GM21528 (cell line): ENCODE results near the gene MORN5.

Experiments used
- ATAC-seq: cut with Tn5 transposase; IDR thresholded peaks from one replicate; pipeline ENCODE4 v1.9.1; 2021; ENCODE audit warnings: mild to moderate bottlenecking, moderate library complexity; ENCODE audit not compliant: unreplicated experiment, low FRiP score

MORN5 gene

DNA sequence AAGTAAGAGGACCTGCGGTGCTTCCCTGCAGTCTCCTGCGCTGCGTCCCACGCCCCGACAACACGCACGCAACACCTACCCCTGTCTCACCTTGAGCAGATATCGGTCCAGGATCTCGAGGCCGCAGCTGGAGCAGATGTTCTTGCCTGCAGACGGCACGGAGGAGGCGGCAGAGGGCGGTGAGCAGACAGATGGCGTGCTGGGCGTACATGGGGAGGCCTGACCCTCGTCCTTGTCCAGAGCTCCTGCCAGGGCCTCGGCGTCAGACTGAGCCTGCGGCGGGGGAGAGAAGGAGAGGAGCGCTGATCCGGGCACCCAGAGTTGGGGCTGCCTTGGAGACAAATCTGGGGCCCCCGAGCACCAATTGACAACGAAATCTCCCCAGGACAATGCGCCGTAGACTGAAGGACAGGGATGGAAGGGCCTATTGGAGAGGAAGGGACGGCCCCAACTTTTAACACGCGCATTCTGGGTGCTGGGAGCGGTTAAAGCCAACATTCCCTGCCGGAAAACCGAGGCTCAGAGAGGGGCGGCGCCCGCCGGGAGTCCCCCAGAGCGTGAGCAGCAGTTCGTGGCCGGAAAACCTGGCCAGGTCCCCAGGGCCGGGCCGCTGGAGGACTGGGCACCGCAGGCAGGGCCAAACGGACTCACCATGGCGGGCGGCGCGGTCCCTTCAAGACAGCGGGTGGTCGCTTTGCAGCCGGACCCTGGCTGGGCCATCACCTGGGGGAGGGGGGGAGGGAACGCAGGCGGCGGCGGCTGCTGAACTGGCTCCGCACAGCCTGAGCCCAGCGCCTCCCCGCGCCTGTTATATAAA lies 67.3 kb downstream of the MORN5 start:
- ATAC-seq, result no peak

DNA sequence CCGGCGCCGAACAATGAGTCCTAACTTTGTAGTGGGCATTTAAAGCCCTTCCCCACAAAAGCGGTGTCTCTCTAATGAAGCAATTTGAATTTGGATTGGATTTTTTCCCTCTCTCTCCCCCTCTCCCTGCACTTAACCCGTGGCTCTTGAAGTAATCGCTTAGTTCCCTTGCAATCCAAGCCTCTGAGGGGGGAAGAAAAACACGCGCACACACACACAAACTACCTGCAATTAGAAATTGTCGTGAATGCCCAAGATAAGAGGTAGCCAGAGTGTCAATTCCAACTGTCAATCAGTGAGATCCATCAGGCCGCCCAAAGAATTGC lies 67.8 kb downstream of the MORN5 start:
- ATAC-seq, result no peak

DNA sequence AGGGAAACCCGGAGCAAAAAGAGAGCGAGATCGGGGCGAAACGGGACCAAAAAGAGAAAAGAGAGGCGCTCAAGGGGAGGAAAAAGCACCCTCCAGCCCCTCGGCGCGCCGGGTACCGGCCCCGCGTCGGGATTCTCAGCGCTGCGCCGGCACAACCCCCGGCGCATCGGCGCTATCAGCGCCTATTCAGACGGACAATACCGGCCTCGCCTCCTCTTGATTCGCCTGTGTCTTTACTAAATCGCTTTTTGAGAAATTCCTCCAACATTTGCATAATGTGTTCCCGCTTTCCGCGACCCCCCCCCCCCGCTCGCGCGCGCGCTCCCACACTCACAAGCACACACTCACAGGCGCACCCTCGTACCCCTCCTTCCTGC lies 68.5 kb downstream of the MORN5 start:
- no peak for ATAC-seq

DNA sequence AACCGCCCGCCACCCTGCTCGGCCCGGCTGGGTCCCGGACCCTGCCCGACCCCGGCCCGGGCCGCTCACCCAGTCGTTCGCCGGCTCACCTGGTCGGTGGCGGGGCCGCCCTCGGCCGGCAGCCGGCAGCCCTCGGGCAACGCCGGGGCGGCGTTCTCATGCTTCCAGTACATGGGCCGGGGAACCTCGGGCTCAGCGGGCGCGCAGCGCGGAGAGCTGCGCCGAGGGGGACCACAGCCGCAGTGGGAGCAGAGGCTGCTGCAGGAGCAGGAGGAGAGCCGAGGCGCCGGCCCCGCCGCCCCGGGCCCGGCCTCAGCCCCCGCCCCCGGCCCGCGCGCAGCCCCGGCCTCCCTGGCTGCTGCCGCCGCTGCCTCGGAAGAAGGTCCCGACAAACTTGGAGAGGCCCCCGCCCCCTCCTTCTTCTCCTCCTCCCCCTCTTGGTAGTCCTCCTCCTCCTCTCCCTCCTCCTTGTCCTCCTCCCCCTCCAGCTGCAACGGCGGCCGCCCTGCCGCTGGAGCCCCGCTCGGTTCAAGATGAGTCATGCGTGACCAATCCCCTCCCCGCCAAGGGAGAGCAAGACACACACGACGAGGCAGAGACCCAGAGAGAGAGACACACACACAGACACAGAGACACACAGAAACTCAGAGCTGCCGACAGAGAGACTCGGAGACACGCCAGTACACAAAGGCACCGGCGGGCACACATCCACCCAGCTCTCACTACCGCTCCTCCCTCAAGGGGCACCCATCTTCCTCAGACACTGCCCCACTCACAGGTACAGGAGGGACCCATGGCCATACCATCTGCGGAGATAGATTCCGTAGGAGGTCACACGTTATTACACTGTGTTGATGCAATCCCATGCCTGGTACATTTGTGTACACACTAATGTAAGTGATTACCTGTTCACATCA lies 69.1 kb downstream of the MORN5 start, which contains the start of gene LHX6:
LHX6 (minus strand) TSS at position 390 of the 917 bp plus-strand sequence; CDS start at position 173, 217 bp downstream.
- no peak for ATAC-seq

DNA sequence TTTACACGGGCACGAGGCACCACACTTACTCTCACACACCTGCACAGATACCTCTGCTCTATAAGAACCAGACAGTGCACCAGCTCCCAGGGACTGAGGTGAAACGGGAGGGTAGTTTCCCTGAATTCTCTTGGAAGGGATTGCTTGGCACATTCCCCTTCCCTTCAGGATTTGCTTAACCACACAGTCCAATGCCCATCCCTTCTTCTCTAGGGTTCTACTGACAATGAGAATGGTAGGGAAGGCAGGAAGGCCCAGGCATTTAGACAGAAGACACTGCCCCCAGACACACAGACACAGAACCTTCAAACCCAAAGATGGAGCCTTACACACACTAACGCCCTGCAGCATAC lies 69.8 kb downstream of the MORN5 start:
- ATAC-seq, result no peak

DNA sequence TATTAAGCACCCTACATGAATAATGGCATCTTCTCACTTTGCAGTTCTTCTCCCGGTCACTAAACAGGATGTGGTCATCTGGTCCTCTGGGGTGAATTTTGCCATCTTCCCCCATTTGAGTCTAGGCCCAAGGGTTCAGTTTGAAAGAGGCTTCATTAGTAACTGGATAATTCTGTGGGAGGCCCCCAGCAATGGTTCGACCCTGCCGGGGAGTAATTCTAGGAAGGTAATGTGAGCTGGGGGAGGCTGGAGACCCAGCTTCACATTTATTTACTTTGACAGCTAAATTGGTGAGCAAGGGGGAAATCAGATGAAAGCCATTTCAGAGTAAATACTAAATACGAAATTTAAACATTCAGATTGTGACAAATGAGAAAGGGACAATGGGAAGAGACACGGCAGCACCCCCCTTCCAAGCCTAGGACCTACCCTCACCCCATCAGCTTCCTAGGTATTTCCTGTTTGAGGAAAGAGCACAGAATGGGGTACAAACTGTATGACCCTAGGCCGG lies 73.1 kb downstream of the MORN5 start:
- ATAC-seq, result no peak

DNA sequence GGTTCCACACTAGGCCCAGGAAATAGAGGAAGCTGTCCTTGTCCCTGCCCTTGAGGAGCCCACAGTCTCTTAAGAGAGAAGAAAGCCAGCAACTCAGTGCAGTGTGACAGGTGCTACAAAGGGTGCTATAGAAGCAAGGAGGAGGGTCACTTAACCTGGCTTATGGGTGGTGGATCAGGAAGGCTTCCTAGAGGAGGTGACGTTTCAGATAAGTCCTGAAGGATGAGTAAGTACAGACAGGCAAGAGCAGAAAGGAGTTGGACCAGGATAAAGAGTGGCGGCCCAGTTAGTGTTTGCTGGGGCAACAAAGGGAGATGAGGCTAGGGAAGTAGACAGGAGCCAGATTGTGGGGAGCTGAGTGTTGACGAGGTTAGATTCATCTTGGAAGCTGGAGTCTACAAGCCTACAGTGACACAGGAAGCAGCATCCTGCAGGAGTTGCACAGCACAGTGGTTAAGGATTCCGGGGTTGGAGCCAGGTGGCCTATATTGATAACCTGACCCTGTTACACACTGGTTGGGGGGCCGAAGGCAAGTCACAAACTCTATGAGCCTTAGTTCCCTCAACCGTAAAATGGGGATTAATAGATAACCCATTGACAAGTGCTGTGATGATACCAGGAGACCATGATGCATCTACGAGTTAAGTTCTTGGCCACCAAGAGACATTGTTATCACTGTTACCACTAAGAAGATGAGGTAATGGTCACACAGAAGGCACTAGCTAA lies 74.5 kb downstream of the MORN5 start:
- no peak for ATAC-seq

DNA sequence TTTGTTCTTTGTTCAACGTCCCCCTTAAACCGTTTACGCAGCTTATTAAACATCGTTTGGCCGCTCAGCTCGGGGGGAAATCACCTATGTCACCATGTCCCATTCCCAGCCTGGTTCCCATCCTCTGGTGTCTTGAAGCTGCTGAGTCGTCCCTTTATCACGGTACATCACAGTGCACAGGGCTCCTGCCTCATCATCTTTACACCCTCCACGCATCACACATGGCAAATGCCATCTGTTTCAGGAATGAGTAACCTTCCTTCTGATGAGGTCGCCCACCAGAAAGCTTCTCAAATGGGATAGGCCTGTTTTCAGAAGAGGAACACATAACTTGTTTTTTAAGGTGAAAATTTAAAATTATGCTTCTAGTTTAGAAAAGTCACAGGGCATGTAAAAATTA lies 77.0 kb downstream of the MORN5 start:
- ATAC-seq, result no peak

DNA sequence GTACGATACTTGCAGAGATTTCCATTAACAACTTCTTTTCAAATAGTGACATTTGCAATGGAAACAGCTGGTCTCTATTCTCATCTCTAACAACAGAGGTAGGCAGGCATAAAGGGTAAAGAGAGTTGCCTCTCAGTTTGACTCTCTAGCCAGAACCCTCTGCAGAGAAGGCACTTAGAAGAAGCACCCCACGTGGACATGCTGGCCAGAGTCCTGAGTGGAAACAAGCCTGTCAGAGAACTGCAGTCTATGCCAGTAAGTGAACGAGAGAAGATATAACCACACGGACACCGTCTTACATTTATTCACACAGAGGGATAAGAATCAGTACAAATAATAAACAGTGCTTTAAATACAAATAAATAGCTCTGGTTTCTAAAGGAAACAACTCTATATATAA lies 80.0 kb downstream of the MORN5 start:
- no peak for ATAC-seq

DNA sequence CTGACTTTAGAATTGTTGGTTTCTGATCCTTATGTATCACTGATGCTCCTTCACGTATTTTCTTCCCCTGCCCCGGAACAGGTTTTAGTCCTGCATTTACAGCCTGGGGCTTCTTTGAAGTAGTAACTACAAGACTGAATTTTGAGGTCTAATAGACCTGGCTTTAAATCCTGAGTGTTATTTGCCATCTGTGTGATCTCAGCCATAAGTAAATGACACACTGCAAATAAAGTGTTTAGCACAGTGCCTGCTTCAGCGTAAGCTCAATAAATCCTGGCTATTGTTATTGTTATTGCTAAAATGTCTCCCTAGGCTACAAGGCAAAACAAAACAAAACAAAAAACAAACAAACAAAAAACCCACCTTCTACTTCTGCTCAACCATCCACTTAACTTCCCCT lies 84.6 kb downstream of the MORN5 start:
- no peak for ATAC-seq

DNA sequence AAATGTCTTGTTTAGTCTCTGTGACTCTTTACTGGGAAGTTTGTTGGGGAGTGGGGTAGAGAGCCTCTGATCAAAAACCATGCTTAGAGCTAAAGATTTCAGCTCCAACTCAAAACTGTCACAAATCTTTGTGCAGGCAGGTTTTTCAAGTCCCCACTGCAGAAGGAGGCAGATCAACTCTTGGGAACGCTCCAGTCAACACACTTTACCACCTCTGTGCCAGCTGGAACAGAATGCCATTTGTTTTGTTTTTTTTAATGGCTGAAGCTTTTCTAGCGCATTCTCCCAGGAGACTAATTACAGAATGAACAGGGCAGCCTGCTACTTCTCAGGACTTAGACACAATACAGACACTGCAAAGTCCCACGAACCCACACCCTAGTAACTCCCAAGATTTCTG lies 87.0 kb downstream of the MORN5 start:
- no peak for ATAC-seq

DNA sequence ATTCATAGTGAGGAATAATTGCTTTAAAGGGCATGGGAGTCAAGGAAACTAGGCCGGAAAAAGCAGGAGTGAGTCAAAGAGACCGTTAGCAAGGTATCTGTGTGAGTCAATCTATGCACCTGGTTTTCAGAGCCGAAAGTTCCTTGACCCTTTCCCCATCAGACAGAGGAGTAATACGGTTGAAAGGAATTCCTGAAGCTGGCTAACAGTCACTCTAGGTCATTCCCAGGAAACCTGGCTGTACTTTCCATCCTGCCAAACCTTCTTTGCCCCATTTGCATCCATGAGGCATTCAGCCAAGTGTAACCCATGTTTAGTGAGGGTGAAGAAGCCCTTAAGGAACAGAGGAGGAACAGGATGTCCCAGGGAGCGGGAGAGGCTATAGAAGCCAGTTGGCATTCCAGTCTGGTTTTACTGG lies 88.7 kb downstream of the MORN5 start:
- ATAC-seq, result no peak
